GM12865 (cell line): ENCODE measurements around the gene CLIC5.
A peak's percentile ranks its signal among the peaks of the same experiment; 100 is the strongest.

Experiments used
- DNase-seq: peaks from one replicate; pipeline ENCODE4 v3.0.0; 2010; ENCODE audit warnings: low read depth
- H3K4me3 ChIP-seq: 2 replicates; pipeline ENCODE4 v1.5.1; 2011; ENCODE audit warnings: mild to moderate bottlenecking, low read depth, low read length, control low read depth
- CTCF ChIP-seq: IDR thresholded peaks from 2 replicates; pipeline ENCODE4 v1.5.1; 2011; ENCODE audit warnings: low read length, control low read depth, low read depth, inconsistent platforms; ENCODE audit not compliant: insufficient read depth; ENCODE audit errors: missing control alignments

Gene CLIC5

GRCh38 chr6:45951321-45952167, 64.1 kb downstream of the CLIC5 start:
- H3K4me3 ChIP-seq, result no peak overlapping the region
- no peak for DNase-seq
- TF ChIP-seq CTCF, result no peak

- no peak overlapping the region for H3K4me3 ChIP-seq
- DNase-seq, result no peak
- TF ChIP-seq CTCF, result no peak
Observed at GRCh38 chr6:45949256-45949655, 66.4 kb downstream of the CLIC5 start.

GRCh38 chr6:45947807-45948206, 67.9 kb downstream of the CLIC5 start:
- H3K4me3 ChIP-seq, result no peak overlapping the region
- no peak for DNase-seq
- no peak for TF ChIP-seq CTCF

- DNase-seq, result no peak
- no peak overlapping the region for H3K4me3 ChIP-seq
- no peak for TF ChIP-seq CTCF
Observed at GRCh38 chr6:45946887-45947286, 68.8 kb downstream of the CLIC5 start.

- TF ChIP-seq CTCF, result peak; percentile 7
- no peak overlapping the region for H3K4me3 ChIP-seq
- no peak for DNase-seq
Observed at GRCh38 chr6:45946352-45946751, 69.3 kb downstream of the CLIC5 start.

- no peak overlapping the region for H3K4me3 ChIP-seq
- no peak for DNase-seq
- no peak for TF ChIP-seq CTCF
Observed at GRCh38 chr6:45942953-45943352, 72.7 kb downstream of the CLIC5 start.

- no peak overlapping the region for H3K4me3 ChIP-seq
- no peak for DNase-seq
- no peak for TF ChIP-seq CTCF
Observed at GRCh38 chr6:45933855-45934254, 81.8 kb downstream of the CLIC5 start.
